ENCODE results near the gene IQCF5. TPM values are rescaled to one million over a fixed set of nuclear protein-coding genes. Genes with fewer than 3 reads are reported as not detected.

IQCF5 gene
- not detected in 2 replicates for total RNA-seq

DNA sequence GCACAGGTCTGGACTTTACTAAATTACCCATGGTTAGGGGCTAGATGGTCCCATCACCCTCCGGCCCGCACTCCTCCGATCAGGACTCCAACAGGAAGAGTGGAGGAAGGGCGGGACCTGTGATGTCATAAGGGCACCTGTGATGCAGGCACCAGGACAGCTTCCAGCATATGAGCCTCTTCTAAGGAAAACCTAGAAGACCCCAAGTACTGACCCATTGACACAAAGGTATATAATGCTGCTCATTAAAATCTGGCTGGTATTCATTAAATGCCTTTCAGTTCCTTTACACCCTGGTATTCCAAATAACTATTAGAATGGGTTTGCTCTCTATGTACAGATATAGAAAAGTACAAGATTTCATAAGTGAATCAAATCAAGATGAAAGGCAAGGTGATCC lies at the start of gene IQCF5:
Gene IQCF5 (minus strand): TSS at position 101 of the 400 bp plus-strand sequence. CDS start 70 bp downstream, at position 31.

DNA sequence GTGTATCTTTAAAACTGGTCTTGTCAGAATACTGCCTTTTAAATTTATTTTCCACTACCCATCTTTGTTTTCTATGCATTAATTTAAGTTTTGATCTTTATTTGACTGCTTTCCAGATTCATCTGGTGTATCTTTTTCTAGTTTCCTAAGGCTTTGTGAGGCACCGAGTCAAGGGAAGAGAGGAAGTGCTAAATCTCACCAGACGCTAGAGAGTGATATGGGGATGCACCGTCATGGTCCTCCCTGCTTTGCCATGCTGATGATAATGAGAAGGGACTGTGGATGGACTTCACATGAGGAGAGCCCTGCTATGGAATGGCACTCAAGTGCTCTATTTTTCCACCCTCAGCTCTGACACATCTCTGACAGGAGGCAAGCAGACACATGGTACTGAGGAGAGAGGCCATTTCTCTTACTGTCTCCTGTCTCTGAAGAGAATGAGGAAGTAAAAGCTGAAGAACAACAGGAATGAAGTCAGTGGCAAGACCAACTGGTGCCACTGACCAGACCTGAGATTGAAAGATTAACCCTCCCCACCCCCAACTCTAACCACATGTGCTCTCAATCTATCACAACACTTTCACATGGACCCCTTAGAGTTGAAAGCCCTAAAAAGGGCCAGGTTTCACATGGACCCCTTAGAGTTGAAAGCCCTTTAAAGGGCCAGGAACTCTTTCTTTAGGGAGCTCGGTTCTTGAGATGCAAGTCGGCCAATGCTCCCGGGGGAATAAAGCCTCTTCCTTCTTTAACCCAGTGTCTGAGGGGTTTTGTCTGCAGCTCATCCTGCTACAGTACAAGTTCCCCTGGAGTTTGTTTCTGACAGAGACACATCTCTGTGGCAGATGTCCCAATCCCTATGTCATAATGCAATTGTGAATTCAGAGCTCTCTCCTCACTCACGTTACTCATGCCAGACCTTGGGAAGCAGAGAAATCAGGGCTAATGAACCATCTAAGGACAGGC lies 14.4 kb downstream of the IQCF5 start, which contains the start of gene IQCF2:
Gene IQCF2 (plus strand): TSS at position 913 of the 963 bp plus-strand sequence. CDS start 52 bp downstream, outside the sequence.

Other genes with a start within 250 kb of the IQCF5 start
- gene TEX264, start 204.3 kb downstream of the IQCF5 start, total RNA-seq, result 64.6 and 70.3 TPM in 2 replicates
- gene GRM2, start 168.5 kb downstream of the IQCF5 start, total RNA-seq, result not detected in 2 replicates
- gene IQCF6, start 96.4 kb downstream of the IQCF5 start, total RNA-seq, result not detected in 2 replicates
- not detected in 2 replicates for gene IQCF2, start 14.0 kb downstream of the IQCF5 start, total RNA-seq
- gene IQCF1, start 27.8 kb upstream of the IQCF5 start, total RNA-seq, result not detected in 2 replicates
- 22.3 and 24.1 TPM in 2 replicates for gene RRP9, start 66.3 kb upstream of the IQCF5 start, total RNA-seq
- gene PARP3, start 66.8 kb upstream of the IQCF5 start, total RNA-seq, result 21.2 and 26.0 TPM in 2 replicates
- 0.12 TPM in 1 of 2 replicates, not detected in the other for gene GPR62, start 79.8 kb upstream of the IQCF5 start, total RNA-seq
- 35.4 and 50.2 TPM in 2 replicates for gene PCBP4, start 91.9 kb upstream of the IQCF5 start, total RNA-seq
- 59.8 and 81.4 TPM in 2 replicates for gene ABHD14B, start 98.4 kb upstream of the IQCF5 start, total RNA-seq
- 39.6 and 47.2 TPM in 2 replicates for gene ABHD14A, start 99.5 kb upstream of the IQCF5 start, total RNA-seq
- 46.6 and 47.5 TPM in 2 replicates for gene ACY1, start 107.9 kb upstream of the IQCF5 start, total RNA-seq
- gene RPL29, start 120.3 kb upstream of the IQCF5 start, total RNA-seq, result 2,153 and 2,428 TPM in 2 replicates
- 8.9 and 12.9 TPM in 2 replicates for gene DUSP7, start 181.0 kb upstream of the IQCF5 start, total RNA-seq